Neural cell (in vitro differentiated cells): ENCODE data around the gene MPZL1. TPM values are rescaled to one million over a fixed set of nuclear protein-coding genes. Genes with fewer than 3 reads are reported as not detected.

ENCODE experiments used
- H2AFZ ChIP-seq: fragments of 200-600, 300-800 bp; sonication (generic), shearing (Covaris generic); 2 replicates; pipeline ENCODE4 v1.6.0; 2014; ENCODE audit warnings: low read depth, mild to moderate bottlenecking, antibody characterized with exemption, low read length, moderate library complexity
- H3F3A ChIP-seq: fragments of 200-600 bp; shearing (Covaris generic); 2 replicates; pipeline ENCODE4 v1.6.1; 2016; ENCODE audit warnings: mild to moderate bottlenecking, moderate library complexity, mixed read lengths, antibody characterized with exemption, low read length; ENCODE audit not compliant: insufficient read depth, poor library complexity, severe bottlenecking
- H3K27ac ChIP-seq: fragments of 200-600, 300-800 bp; sonication (generic), shearing (Covaris generic); 2 replicates; pipeline ENCODE4 v1.5.1; 2014; ENCODE audit warnings: mild to moderate bottlenecking, low read length, moderate library complexity
- H3K27me3 ChIP-seq: fragments of 300-800, 200-600 bp; sonication (generic), shearing (Covaris generic); 2 replicates; pipeline ENCODE4 v1.6.0; 2014; ENCODE audit warnings: mild to moderate bottlenecking, low read depth, low read length, moderate library complexity; ENCODE audit not compliant: insufficient read depth
- H3K36me3 ChIP-seq: fragments of 300-800, 200-600 bp; sonication (generic), shearing (Covaris generic); 2 replicates; pipeline ENCODE4 v1.5.1; 2014; ENCODE audit warnings: mild to moderate bottlenecking, antibody characterized with exemption, low read length, moderate library complexity; ENCODE audit not compliant: insufficient read depth
- H3K4me2 ChIP-seq: fragments of 300-800, 200-600 bp; sonication (generic), shearing (Covaris generic); 2 replicates; pipeline ENCODE4 v1.6.0; 2014; ENCODE audit warnings: mild to moderate bottlenecking, low read length
- H3K4me3 ChIP-seq: fragments of 300-800, 200-600 bp; sonication (generic), shearing (Covaris generic); 2 replicates; pipeline ENCODE4 v1.5.1; 2014; ENCODE audit warnings: mild to moderate bottlenecking, low read length, moderate library complexity
- H3K79me2 ChIP-seq: fragments of 200-600 bp; shearing (Covaris generic); replicated peaks from 2 replicates; pipeline ENCODE4 v1.6.0; 2014; ENCODE audit warnings: mild to moderate bottlenecking, low read length, moderate library complexity; ENCODE audit not compliant: insufficient read depth
- H3K9ac ChIP-seq: fragments of 300-800, 200-600 bp; sonication (generic), shearing (Covaris generic); 2 replicates; pipeline ENCODE4 v1.6.1; 2016; ENCODE audit warnings: mild to moderate bottlenecking, low read length, mixed read lengths
- H3K9me2 ChIP-seq: fragments of 200-600 bp; shearing (Covaris generic); 2 replicates; pipeline ENCODE4 v1.6.1; 2016; ENCODE audit warnings: mild to moderate bottlenecking, low read length, mixed read lengths; ENCODE audit not compliant: insufficient read depth
- H3K9me3 ChIP-seq: fragments of 200-600, 300-800 bp; sonication (generic), shearing (Covaris generic); 2 replicates; pipeline ENCODE4 v1.6.1; 2016; ENCODE audit warnings: mild to moderate bottlenecking, mixed run types, low read length, moderate library complexity, mixed read lengths
- H4K20me1 ChIP-seq: fragments of 200-600 bp; shearing (Covaris generic); 2 replicates; pipeline ENCODE4 v1.6.1; 2016; ENCODE audit warnings: mild to moderate bottlenecking, mixed run types; ENCODE audit not compliant: insufficient read depth
- CTCF ChIP-seq: fragments of 450-650 bp; IDR thresholded peaks from 2 replicates; pipeline ENCODE4 v1.5.1; 2014; ENCODE audit warnings: antibody characterized with exemption, mild to moderate bottlenecking, moderate library complexity; ENCODE audit not compliant: poor library complexity, severe bottlenecking
- EP300 ChIP-seq: fragments of 450-650 bp; conservative IDR thresholded peaks from 2 replicates; pipeline ENCODE4 v1.6.1; 2014; ENCODE audit warnings: antibody characterized with exemption, mild to moderate bottlenecking, moderate library complexity; ENCODE audit not compliant: poor library complexity, severe bottlenecking
- EZH2 ChIP-seq: fragments of 200-600, 300-800 bp; shearing (Covaris generic), sonication (generic); IDR thresholded peaks from 2 replicates; pipeline ENCODE4 v1.6.1; 2014; ENCODE audit warnings: antibody characterized with exemption, low read length, borderline replicate concordance, mild to moderate bottlenecking; ENCODE audit not compliant: insufficient read depth, poor library complexity, severe bottlenecking
- MXI1 ChIP-seq: fragments of 450-650 bp; conservative IDR thresholded peaks from 2 replicates; pipeline ENCODE4 v1.6.1; 2014; ENCODE audit warnings: antibody characterized with exemption, mild to moderate bottlenecking; ENCODE audit not compliant: poor library complexity, severe bottlenecking
- POLR2AphosphoS5 ChIP-seq: IDR thresholded peaks from 2 replicates; pipeline ENCODE4 v1.6.1; 2012
- RAD21 ChIP-seq: fragments of 450-650 bp; conservative IDR thresholded peaks from 2 replicates; pipeline ENCODE4 v1.6.1; 2014; ENCODE audit warnings: antibody characterized with exemption, mild to moderate bottlenecking, moderate library complexity
- REST ChIP-seq: IDR thresholded peaks from 2 replicates; pipeline ENCODE4 v1.6.1; 2012; ENCODE audit warnings: borderline replicate concordance
- SMC3 ChIP-seq: fragments of 450-650 bp; conservative IDR thresholded peaks from 2 replicates; pipeline ENCODE4 v1.6.1; 2014; ENCODE audit warnings: antibody characterized with exemption, mild to moderate bottlenecking, moderate library complexity; ENCODE audit not compliant: poor library complexity
- TAF1 ChIP-seq: IDR thresholded peaks from 2 replicates; pipeline ENCODE4 v1.6.1; 2012; ENCODE audit warnings: low read depth
- polyA plus RNA-seq: library from polyadenylated mRNA; depleted of rRNA; stranded (reverse); fragments of >200 nt; gene quantifications from 2 replicates; pipeline ENCODE4 v1.2.3, GENCODE V29; 2014

Gene MPZL1
- polyA plus RNA-seq, 1 donor from 2014 or later: 167 TPM

DNA sequence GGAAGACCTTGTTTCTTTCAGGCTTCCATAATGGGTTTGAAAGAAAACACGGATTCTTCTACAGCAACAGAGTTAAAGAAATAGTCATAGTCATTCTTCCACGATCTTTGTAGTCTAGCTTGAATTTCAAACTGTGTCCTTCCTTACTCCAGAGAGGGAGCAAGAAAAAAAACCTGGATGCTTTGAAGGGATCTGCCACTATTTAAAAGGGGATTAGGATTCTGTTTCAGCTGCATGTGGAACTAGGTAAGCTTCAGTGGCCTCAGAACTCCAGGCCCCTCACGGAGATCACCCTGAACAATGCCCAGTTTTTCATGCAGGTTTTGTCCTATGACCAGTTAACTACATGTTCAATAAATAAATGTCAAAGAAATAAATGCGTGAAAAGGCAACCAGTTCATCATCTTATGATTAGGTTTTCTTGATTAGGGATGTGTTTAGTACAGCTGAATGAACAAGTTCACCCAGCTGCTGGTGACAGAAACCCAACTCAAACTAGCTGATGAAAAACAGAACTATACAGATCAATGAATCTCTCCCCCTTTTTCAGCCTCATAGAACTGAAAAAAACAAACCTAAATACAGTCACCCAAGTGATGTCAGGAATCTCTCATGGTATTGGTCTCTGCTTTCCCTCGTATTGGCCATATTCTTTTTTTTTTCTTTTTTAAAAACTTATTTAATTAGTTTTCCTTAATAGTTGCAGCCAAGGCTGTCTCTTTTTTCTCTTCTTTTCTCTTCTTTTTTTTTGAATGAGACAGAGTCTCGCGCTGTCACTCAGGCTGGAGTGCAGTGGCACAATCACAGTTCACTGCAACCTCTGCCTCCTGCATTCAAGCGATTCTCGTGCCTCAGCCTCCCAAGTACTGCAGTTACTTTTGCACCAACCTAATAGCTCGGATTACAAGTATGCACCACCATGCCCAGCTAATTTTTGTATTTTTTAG, 14.6 kb upstream of the MPZL1 start:
- Histone ChIP-seq H3K36me3 (no peaks in the 10 kb centered on the region), H3K9ac (no peak overlapping the region), H3K4me2 (no peak overlapping the region), H3K4me3 (no peak overlapping the region), H3F3A (no peaks in the 10 kb centered on the region), H3K9me2 (no peaks in the 10 kb centered on the region), H3K79me2 (no peaks in the 10 kb centered on the region), H3K27ac (no peak overlapping the region), H3K9me3 (no peaks in the 10 kb centered on the region), H3K27me3 (no peaks in the 10 kb centered on the region), H4K20me1 (no peaks in the 10 kb centered on the region), H2AFZ (no peak overlapping the region)
- TF ChIP-seq MXI1: no peak
- no peak for TF ChIP-seq POLR2AphosphoS5
- no peak for TF ChIP-seq SMC3
- TF ChIP-seq EP300: no peak
- TF ChIP-seq CTCF: no peak
- TF ChIP-seq TAF1: no peak
- no peak for TF ChIP-seq RAD21
- TF ChIP-seq EZH2: no peak
- no peak for TF ChIP-seq REST

DNA sequence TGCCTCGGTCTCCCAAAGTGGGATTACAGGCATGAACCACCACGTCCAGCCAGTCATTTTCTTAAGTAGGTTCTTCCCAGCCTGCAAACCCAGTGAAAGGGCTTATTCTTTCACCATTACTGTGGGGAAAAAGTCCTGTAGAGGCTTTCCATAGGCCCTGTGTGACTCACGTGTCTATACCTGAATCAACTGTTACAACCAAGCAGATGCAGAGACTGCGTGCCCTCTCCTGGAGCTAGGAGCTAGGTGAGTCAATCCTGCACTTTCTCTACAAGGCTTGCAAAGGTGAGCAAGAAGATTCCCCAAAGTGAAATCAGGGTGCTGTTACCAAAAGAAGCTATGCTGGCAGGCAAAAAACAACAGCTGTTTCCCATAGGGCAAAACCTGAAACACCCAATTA, 13.8 kb upstream of the MPZL1 start:
- no peak overlapping the region for H3K4me2 ChIP-seq
- no peaks in the 10 kb centered on the region for H3K36me3 ChIP-seq
- H3K9ac ChIP-seq: no peak overlapping the region
- H3K27me3 ChIP-seq: no peaks in the 10 kb centered on the region
- no peak overlapping the region for H2AFZ ChIP-seq
- H3K79me2 ChIP-seq: no peaks in the 10 kb centered on the region
- H3K4me3 ChIP-seq: no peak overlapping the region
- no peaks in the 10 kb centered on the region for H3K9me3 ChIP-seq
- H3F3A ChIP-seq: no peaks in the 10 kb centered on the region
- H3K27ac ChIP-seq: no peak overlapping the region
- TF ChIP-seq MXI1 (no peak), EZH2 (no peak), CTCF (no peak)
- H4K20me1 ChIP-seq: no peaks in the 10 kb centered on the region
- no peaks in the 10 kb centered on the region for H3K9me2 ChIP-seq
